K562 (cell line): ENCODE measurements around the gene CAMK2A. TPM values are rescaled to one million over a fixed set of nuclear protein-coding genes. Genes with fewer than 3 reads are reported as not detected.

Experiments used
- ATAC-seq: fragments of 200-7000 bp; cut with Tn5 transposase; 3 replicates; pipeline ENCODE4 v1.9.1; 2020; ENCODE audit warnings: moderate library complexity
- BruUV-seq: library from RNA; stranded (reverse); fragments of 400-500 nt; replicated peaks from 2 replicates; lab custom pipeline; 2021; lab: Mats Ljungman, UMichigan
- CTCF ChIA-PET: fragments of 300-600 bp; formaldehyde crosslinking; extraction: SDS; loops from one replicate; lab custom pipeline; 2021; ENCODE audit warnings: low intra/inter-chr PET ratio; lab: Yijun Ruan, JAX
- POLR2A ChIA-PET: fragments of 300-600, 350-650 bp; sonication (Branson Sonifier 250); formaldehyde crosslinking; extraction: SDS; loops from one replicate; lab custom pipeline; 2021; ENCODE audit warnings: antibody characterized with exemption, inconsistent platforms; lab: Yijun Ruan, JAX
- DNase-seq, 4 experiments: peaks; one replicate each; pipeline versions ENCODE4 v3.0.0 to v3.0.0-alpha.2; 2011 to 2018; ENCODE audit warnings: low spot score in 3 of 4, mixed read lengths in 3 of 4; ENCODE audit errors: extremely low read depth in 1 of 4
- FAIRE-seq: peaks from 2 replicates; lab custom pipeline; 2011; peaks lifted over from hg19 to GRCh38; lab: Jason Lieb, UNC
- H2AFZ ChIP-seq: 2 replicates; pipeline ENCODE4 v1.6.0; 2011; ENCODE audit warnings: low read depth, low read length, control low read depth, inconsistent platforms
- H3K27ac ChIP-seq: fragments of 200-600 bp; 3 replicates; pipeline ENCODE4 v1.8.0; 2011; ENCODE audit warnings: low read depth, mild to moderate bottlenecking, control low read depth, inconsistent platforms, low read length, moderate library complexity, mixed read lengths; ENCODE audit errors: extremely low read depth
- H3K27me3 ChIP-seq, 2 experiments: fragments of 300-600 bp in 1 of 2; 2 replicates in 1 of 2; 3 replicates in 1 of 2; pipeline versions ENCODE4 v1.6.0 to v1.8.0; 2011; ENCODE audit warnings: inconsistent platforms in 2 of 2, low read length in 2 of 2, mild to moderate bottlenecking in 1 of 2, mixed read lengths in 1 of 2, moderate library complexity in 1 of 2; ENCODE audit not compliant: control insufficient read depth in 2 of 2, insufficient read depth in 2 of 2
- H3K36me3 ChIP-seq: fragments of 300-600 bp; 3 replicates; pipeline ENCODE4 v1.8.0; 2011; ENCODE audit warnings: mild to moderate bottlenecking, low read length, inconsistent platforms; ENCODE audit not compliant: control insufficient read depth, insufficient read depth
- H3K4me1 ChIP-seq, 2 experiments: fragments of 200-600 bp in 1 of 2; replicated peaks in 1 of 2; 2 replicates in 1 of 2; 3 replicates in 1 of 2; pipeline versions ENCODE4 v1.5.1 to v1.8.0; 2011; ENCODE audit warnings: inconsistent platforms in 2 of 2, low read length in 2 of 2, mild to moderate bottlenecking in 1 of 2, mixed read lengths in 1 of 2, moderate library complexity in 1 of 2; ENCODE audit not compliant: control insufficient read depth in 2 of 2, insufficient read depth in 2 of 2
- H3K4me2 ChIP-seq: 2 replicates; pipeline ENCODE4 v1.6.1; 2011; ENCODE audit warnings: low read length, control low read depth, inconsistent platforms, mixed read lengths; ENCODE audit not compliant: insufficient read depth
- H3K4me3 ChIP-seq: fragments of 200-600 bp; sonication (generic), shearing (Covaris generic); 2 replicates; pipeline ENCODE4 v1.5.1; 2016; ENCODE audit warnings: control low read depth, inconsistent platforms
- H3K79me2 ChIP-seq: fragments of 200-600 bp; 3 replicates; pipeline ENCODE4 v1.8.0; 2011; ENCODE audit warnings: low read length, inconsistent platforms; ENCODE audit not compliant: control insufficient read depth, insufficient read depth
- H3K9ac ChIP-seq, 2 experiments: 2 replicates each; pipeline versions ENCODE4 v1.6.0 to v1.6.1; 2011; ENCODE audit warnings: low read depth in 2 of 2, low read length in 2 of 2, control low read depth in 1 of 2, inconsistent platforms in 1 of 2, mild to moderate bottlenecking in 1 of 2, mixed read lengths in 1 of 2; ENCODE audit not compliant: insufficient read depth in 1 of 2
- H3K9me1 ChIP-seq: one replicate; pipeline ENCODE4 v1.6.0; 2011; ENCODE audit warnings: inconsistent platforms, mild to moderate bottlenecking, low read length, moderate library complexity; ENCODE audit not compliant: control insufficient read depth, insufficient read depth
- H3K9me3 ChIP-seq: replicated peaks from 2 replicates; pipeline ENCODE4 v1.5.1; 2011; ENCODE audit warnings: low read depth, low read length, inconsistent platforms; ENCODE audit not compliant: control insufficient read depth, insufficient read depth
- H4K20me1 ChIP-seq: replicated peaks from 2 replicates; pipeline ENCODE4 v1.6.1; 2011; ENCODE audit warnings: low read length, inconsistent platforms, mixed read lengths; ENCODE audit not compliant: control insufficient read depth, insufficient read depth
- CCAR2 ChIP-seq: fragments of 200-400 bp; formaldehyde crosslinking; IDR thresholded peaks from 2 replicates; pipeline ENCODE4 v1.6.1; 2017; ENCODE audit warnings: mild to moderate bottlenecking, low read depth, low read length
- CTBP1 ChIP-seq: fragments of 450-650 bp; IDR thresholded peaks from 2 replicates; pipeline ENCODE4 v1.6.1; 2016; ENCODE audit warnings: borderline replicate concordance
- HDGF ChIP-seq: fragments of 450-650 bp; IDR thresholded peaks from 2 replicates; pipeline ENCODE4 v1.6.1; 2016
- MED1 ChIP-seq: sonication (generic); formaldehyde crosslinking; IDR thresholded peaks from 2 replicates; pipeline ENCODE4 v1.8.1; 2023; ENCODE audit warnings: missing genetic modification reagents, borderline replicate concordance
- ZNF324 ChIP-seq: fragments of 250-450 bp; sonication (Bioruptor Pico); IDR thresholded peaks from 2 replicates; pipeline ENCODE4 v1.4.0; 2020; ENCODE audit warnings: mild to moderate bottlenecking
- ZNF696 ChIP-seq: fragments of 250-450 bp; sonication (Bioruptor Pico); conservative IDR thresholded peaks from 2 replicates; pipeline ENCODE4 v1.4.0; 2020; ENCODE audit warnings: mild to moderate bottlenecking, moderate library complexity
- WGBS: fragments of 100-300 bp; shearing (Covaris generic); methylation state at CpG from one replicate; pipeline ENCODE4 v1.1.6; 2016; ENCODE audit warnings: low coverage, mixed read lengths; ENCODE audit not compliant: insufficient coverage; ENCODE audit errors: missing lambda C conversion rate; 5-methylcytosine and 5-hydroxymethylcytosine counted together
- in situ Hi-C: fragments of 300-500 bp; cut with MboI; formaldehyde crosslinking; loops from 4 replicates; pipeline ENCODE4 v1.15.0; 2018; ENCODE audit warnings: inconsistent platforms, mixed read lengths
- intact Hi-C: fragments of 100-400 bp; cut with micrococcal nuclease; formaldehyde crosslinking; loops from 2 replicates; pipeline ENCODE4 v1.14.2; 2022
- polyA plus RNA-seq, 8 experiments: library from polyadenylated mRNA; depleted of rRNA in 4 of 8; stranded (reverse) in 5 of 8; unstranded in 3 of 8; fragments of >200 nt; fragmentation: Nextera tagmentation in 2 of 8; fragmentation: Illumina TruSeq in 1 of 8; extraction: Ambion mirVana in 2 of 8; extraction: Trizol in 1 of 8; gene quantifications; 2 replicates each; pipeline versions ENCODE4 v1.2.1 to v1.2.3, GENCODE V29; 2011 to 2014; ENCODE audit warnings: inconsistent platforms in 1 of 8, missing spikeins in 1 of 8
- total RNA-seq, 7 experiments: library from RNA; depleted of rRNA in 6 of 7; stranded (reverse); fragments of >200 nt in 6 of 7; fragmentation: Illumina TruSeq in 2 of 7; extraction: Trizol in 2 of 7; gene quantifications; 2 replicates each; pipeline versions ENCODE4 v1.2.1 to v1.2.3, GENCODE V29; 2011 to 2021; ENCODE audit warnings: low replicate concordance in 1 of 7
- TF ChIP-seq, protein P1 (sequence below), 2 experiments: fragments of 450-650 bp; formaldehyde crosslinking in 1 of 2; IDR thresholded peaks; 2 replicates each; pipeline versions ENCODE4 v1.4.0 to v1.6.1; 2014 to 2020; ENCODE audit warnings: mild to moderate bottlenecking in 2 of 2, borderline replicate concordance in 1 of 2, low read depth in 1 of 2
- TF ChIP-seq, protein P2 (sequence below): fragments of 250-450 bp; sonication (Bioruptor Pico); IDR thresholded peaks from 2 replicates; pipeline ENCODE4 v1.5.0; 2022; ENCODE audit warnings: mild to moderate bottlenecking
- TF ChIP-seq, protein P3 (sequence below): fragments of 450-650 bp; IDR thresholded peaks from 2 replicates; pipeline ENCODE4 v1.6.1; 2016; ENCODE audit warnings: mild to moderate bottlenecking

The CAMK2A gene
- total and polyA plus RNA-seq, 9 of the 15 experiments (the other 6 are each of a cell fraction or from before 2014, with no cell fraction given) = 0.01 to 0.18 (median 0.04) TPM; not detected in 6

DNA sequence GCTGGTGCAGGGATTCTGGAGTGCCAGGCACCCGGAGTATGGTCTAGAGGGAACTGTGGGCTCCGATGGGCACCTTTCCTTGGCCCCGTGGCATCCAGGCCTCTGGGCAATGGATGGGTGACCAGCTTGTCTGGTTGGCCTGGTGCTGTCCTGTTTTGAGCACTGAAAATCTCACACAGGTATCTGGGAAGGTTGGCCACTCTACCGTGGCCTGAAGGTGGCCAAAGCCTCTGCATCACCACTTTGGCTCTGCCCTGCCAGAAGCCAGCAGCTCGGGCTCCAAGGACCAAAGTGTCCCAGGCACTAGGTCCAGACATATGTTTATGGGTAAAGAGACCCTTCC lies 70.9 kb downstream of the CAMK2A start:
- peaks cover 13 to 31% of the 10 kb centered on the region in 2 experiments; a peak in 4 of 5 replicates for H3K27me3 ChIP-seq
- peaks cover 3 to 4% of the 10 kb centered on the region in 2 experiments; a peak in 3 of 5 replicates for H3K4me1 ChIP-seq
- no peak overlapping the region for H3K4me2 ChIP-seq
- BruUV-seq = no TSS peak
- CTCF ChIA-PET = interaction anchor here (0.6 to 4.1 kb wide), 7 partner anchors 57 to 582 kb away, joined by 3 to 36 read pairs (median 5); no protein-coding TSS in a partner anchor
- in situ Hi-C loops (loop anchor here (10.0 kb wide), 1 partner anchor 584 kb away; no protein-coding TSS in a partner anchor), intact Hi-C loops (loop anchor here (1.0 to 5.0 kb wide), 5 partner anchors 57 to 381 kb away; no protein-coding TSS in a partner anchor)
- H3K27ac ChIP-seq = no peak overlapping the region
- no peak for DNase-seq
- H3K4me3 ChIP-seq = no peak overlapping the region
- H4K20me1 ChIP-seq = peaks cover 8% of the 10 kb centered on the region; the same call in 1 of the 2 replicates
- POLR2A ChIA-PET = interaction anchor here (1.2 kb wide), 1 partner anchor 192 kb away, joined by 3 read pairs; no protein-coding TSS in a partner anchor
- H3K9me1 ChIP-seq = no peaks in the 10 kb centered on the region
- WGBS = 7% methylated on average over 4 of the region's 5 CpGs
- FAIRE-seq = no peak
- H3K9me3 ChIP-seq = no peaks in the 10 kb centered on the region
- no peaks in the 10 kb centered on the region for H3K36me3 ChIP-seq
- no peak overlapping the region for H3K9ac ChIP-seq
- no peaks in the 10 kb centered on the region for H3K79me2 ChIP-seq
- no peak for ATAC-seq
- H2AFZ ChIP-seq = no peak overlapping the region; the same call in 1 of the 2 replicates
- no peak for TF ChIP-seq CTBP1
- TF ChIP-seq, protein P1, sequence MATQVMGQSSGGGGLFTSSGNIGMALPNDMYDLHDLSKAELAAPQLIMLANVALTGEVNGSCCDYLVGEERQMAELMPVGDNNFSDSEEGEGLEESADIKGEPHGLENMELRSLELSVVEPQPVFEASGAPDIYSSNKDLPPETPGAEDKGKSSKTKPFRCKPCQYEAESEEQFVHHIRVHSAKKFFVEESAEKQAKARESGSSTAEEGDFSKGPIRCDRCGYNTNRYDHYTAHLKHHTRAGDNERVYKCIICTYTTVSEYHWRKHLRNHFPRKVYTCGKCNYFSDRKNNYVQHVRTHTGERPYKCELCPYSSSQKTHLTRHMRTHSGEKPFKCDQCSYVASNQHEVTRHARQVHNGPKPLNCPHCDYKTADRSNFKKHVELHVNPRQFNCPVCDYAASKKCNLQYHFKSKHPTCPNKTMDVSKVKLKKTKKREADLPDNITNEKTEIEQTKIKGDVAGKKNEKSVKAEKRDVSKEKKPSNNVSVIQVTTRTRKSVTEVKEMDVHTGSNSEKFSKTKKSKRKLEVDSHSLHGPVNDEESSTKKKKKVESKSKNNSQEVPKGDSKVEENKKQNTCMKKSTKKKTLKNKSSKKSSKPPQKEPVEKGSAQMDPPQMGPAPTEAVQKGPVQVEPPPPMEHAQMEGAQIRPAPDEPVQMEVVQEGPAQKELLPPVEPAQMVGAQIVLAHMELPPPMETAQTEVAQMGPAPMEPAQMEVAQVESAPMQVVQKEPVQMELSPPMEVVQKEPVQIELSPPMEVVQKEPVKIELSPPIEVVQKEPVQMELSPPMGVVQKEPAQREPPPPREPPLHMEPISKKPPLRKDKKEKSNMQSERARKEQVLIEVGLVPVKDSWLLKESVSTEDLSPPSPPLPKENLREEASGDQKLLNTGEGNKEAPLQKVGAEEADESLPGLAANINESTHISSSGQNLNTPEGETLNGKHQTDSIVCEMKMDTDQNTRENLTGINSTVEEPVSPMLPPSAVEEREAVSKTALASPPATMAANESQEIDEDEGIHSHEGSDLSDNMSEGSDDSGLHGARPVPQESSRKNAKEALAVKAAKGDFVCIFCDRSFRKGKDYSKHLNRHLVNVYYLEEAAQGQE (IDR thresholded peaks at IDR 0.05; ENCODE audit: borderline replicate concordance) = no peak
- TF ChIP-seq, protein P1 (CRISPR knock-in tag; IDR thresholded peaks at IDR 0.05; ENCODE audit: low read depth) = no peak
- no peak for TF ChIP-seq ZNF696 (CRISPR knock-in tag)
- TF ChIP-seq, protein P2, sequence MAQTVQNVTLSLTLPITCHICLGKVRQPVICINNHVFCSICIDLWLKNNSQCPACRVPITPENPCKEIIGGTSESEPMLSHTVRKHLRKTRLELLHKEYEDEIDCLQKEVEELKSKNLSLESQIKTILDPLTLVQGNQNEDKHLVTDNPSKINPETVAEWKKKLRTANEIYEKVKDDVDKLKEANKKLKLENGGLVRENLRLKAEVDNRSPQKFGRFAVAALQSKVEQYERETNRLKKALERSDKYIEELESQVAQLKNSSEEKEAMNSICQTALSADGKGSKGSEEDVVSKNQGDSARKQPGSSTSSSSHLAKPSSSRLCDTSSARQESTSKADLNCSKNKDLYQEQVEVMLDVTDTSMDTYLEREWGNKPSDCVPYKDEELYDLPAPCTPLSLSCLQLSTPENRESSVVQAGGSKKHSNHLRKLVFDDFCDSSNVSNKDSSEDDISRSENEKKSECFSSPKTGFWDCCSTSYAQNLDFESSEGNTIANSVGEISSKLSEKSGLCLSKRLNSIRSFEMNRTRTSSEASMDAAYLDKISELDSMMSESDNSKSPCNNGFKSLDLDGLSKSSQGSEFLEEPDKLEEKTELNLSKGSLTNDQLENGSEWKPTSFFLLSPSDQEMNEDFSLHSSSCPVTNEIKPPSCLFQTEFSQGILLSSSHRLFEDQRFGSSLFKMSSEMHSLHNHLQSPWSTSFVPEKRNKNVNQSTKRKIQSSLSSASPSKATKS (CRISPR knock-in tag) = no peak
- no peak for TF ChIP-seq HDGF
- no peak for TF ChIP-seq MED1
- no peak for TF ChIP-seq CCAR2
- no peak for TF ChIP-seq ZNF324 (CRISPR knock-in tag)
- TF ChIP-seq, protein P3, sequence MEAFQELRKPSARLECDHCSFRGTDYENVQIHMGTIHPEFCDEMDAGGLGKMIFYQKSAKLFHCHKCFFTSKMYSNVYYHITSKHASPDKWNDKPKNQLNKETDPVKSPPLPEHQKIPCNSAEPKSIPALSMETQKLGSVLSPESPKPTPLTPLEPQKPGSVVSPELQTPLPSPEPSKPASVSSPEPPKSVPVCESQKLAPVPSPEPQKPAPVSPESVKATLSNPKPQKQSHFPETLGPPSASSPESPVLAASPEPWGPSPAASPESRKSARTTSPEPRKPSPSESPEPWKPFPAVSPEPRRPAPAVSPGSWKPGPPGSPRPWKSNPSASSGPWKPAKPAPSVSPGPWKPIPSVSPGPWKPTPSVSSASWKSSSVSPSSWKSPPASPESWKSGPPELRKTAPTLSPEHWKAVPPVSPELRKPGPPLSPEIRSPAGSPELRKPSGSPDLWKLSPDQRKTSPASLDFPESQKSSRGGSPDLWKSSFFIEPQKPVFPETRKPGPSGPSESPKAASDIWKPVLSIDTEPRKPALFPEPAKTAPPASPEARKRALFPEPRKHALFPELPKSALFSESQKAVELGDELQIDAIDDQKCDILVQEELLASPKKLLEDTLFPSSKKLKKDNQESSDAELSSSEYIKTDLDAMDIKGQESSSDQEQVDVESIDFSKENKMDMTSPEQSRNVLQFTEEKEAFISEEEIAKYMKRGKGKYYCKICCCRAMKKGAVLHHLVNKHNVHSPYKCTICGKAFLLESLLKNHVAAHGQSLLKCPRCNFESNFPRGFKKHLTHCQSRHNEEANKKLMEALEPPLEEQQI = no peak
